Measurements from ENCODE around the gene TSEN34. TPM values are rescaled to one million over a fixed set of nuclear protein-coding genes. Genes with fewer than 3 reads are reported as not detected.

Gene TSEN34
- total RNA-seq, 1 experiment from 2014 or later: 64.7 TPM

DNA sequence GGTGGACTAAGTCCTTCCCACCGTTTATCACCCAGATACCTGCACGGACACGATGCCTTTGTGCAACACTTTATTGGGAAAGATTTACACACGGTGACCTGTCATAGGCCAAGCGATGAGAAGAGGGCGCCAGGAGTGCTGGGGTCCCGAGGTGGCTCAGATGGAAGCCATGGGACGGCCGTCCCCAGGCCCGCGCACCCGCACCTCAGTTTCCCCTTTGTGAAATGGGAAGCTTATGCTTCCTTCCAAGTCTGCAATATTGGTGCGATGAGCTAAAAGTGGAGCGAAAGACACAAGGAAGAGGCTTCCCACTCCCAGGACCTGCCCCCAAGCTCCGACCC lies 17.8 kb upstream of the TSEN34 start:
- ChIA-PET CTCF (interaction anchor here (0.7 kb wide), 1 partner anchor 201 kb away, joined by 3 read pairs; no protein-coding TSS in a partner anchor), POLR2A (ENCODE audit: low non-redundant PET) (no interaction called here)
- Histone ChIP-seq H3K9me3 (ENCODE audit: low read depth, low read length, poor library complexity, severe bottlenecking) (no peaks in the 10 kb centered on the region), H3K27ac (ENCODE audit: low read depth, low read length, poor library complexity, severe bottlenecking) (no peak overlapping the region), H3K27me3 (replicated peaks; ENCODE audit: insufficient read depth, low read depth, low read length, poor library complexity) (no peaks in the 10 kb centered on the region), H3K4me1 (ENCODE audit: insufficient read depth, low read length, poor library complexity, severe bottlenecking) (peaks cover 8% of the 10 kb centered on the region), H3K4me3 (ENCODE audit: low read depth, low read length, poor library complexity, severe bottlenecking) (no peak overlapping the region), H3K36me3 (ENCODE audit: insufficient read depth, low read length, poor library complexity, severe bottlenecking) (no peaks in the 10 kb centered on the region)
- BruUV-seq (replicated peaks): no TSS peak
- TF ChIP-seq, protein P1, sequence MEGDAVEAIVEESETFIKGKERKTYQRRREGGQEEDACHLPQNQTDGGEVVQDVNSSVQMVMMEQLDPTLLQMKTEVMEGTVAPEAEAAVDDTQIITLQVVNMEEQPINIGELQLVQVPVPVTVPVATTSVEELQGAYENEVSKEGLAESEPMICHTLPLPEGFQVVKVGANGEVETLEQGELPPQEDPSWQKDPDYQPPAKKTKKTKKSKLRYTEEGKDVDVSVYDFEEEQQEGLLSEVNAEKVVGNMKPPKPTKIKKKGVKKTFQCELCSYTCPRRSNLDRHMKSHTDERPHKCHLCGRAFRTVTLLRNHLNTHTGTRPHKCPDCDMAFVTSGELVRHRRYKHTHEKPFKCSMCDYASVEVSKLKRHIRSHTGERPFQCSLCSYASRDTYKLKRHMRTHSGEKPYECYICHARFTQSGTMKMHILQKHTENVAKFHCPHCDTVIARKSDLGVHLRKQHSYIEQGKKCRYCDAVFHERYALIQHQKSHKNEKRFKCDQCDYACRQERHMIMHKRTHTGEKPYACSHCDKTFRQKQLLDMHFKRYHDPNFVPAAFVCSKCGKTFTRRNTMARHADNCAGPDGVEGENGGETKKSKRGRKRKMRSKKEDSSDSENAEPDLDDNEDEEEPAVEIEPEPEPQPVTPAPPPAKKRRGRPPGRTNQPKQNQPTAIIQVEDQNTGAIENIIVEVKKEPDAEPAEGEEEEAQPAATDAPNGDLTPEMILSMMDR (conservative IDR thresholded peaks at IDR 0.05; ENCODE audit: low read depth, low read length): no peak
- TF ChIP-seq EZH2 (IDR thresholded peaks at IDR 0.05; ENCODE audit: borderline replicate concordance, low read depth, low read length, poor library complexity, severe bottlenecking): no peak
- intact Hi-C loops (cut with micrococcal nuclease; ENCODE audit: unreplicated experiment): no loop called here
- DNase-seq (ENCODE audit: low spot score): no peak

DNA sequence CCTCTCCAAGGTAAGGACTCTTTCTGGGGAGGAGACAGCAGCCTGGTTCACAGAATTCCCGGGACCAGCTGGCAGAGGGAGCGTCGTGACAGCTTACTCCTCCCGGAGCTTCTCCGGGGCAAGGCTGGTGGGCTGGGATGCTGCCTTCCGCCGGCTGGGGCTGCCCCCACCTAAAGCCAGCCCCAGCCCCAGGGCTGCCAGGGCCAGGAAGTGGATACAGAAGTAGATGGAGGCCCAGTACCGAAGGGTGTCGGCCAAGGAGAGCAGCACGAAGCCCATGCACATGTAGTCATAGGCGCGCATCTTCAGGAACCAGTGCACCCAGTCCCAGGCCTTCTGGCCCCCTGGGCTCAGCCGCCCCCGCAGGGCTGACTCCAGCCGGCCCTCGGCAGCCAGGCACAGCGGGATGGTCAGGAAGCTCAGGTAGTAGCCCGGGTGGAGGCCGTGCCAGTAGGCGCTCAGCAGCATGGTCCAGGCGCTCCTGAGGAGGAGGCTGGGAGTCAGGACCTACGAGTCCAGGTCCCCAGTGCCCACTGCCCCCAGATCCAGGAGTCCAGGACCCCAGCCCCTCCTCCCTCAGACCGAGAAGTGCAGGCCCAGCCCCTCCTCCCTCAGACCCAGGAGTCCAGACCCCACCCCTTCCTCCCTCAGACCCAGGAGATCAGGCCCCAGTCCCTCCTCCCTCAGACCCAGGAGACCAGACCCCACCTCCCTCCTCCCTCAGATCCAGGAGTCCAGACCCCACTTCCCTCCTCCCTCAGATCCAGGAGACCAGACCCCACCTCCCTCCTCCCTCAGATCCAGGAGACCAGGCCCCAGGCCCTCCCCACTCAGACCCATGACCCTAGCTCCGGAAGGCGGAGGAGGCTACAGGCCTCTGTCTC lies 16.9 kb upstream of the TSEN34 start:
- TF ChIP-seq, protein P1 (conservative IDR thresholded peaks at IDR 0.05; ENCODE audit: low read depth, low read length): no peak
- TF ChIP-seq EZH2 (IDR thresholded peaks at IDR 0.05; ENCODE audit: borderline replicate concordance, low read depth, low read length, poor library complexity, severe bottlenecking): no peak
- peaks cover 8% of the 10 kb centered on the region for H3K4me1 ChIP-seq (ENCODE audit: insufficient read depth, low read length, poor library complexity, severe bottlenecking)
- H3K4me3 ChIP-seq (ENCODE audit: low read depth, low read length, poor library complexity, severe bottlenecking): no peak overlapping the region
- POLR2A ChIA-PET (ENCODE audit: low non-redundant PET): no interaction called here
- BruUV-seq (replicated peaks): no TSS peak
- DNase-seq (ENCODE audit: low spot score): no peak
- H3K27me3 ChIP-seq (replicated peaks; ENCODE audit: insufficient read depth, low read depth, low read length, poor library complexity): no peaks in the 10 kb centered on the region
- H3K9me3 ChIP-seq (ENCODE audit: low read depth, low read length, poor library complexity, severe bottlenecking): no peaks in the 10 kb centered on the region
- H3K36me3 ChIP-seq (ENCODE audit: insufficient read depth, low read length, poor library complexity, severe bottlenecking): no peaks in the 10 kb centered on the region
- CTCF ChIA-PET: no interaction called here
- no peak overlapping the region for H3K27ac ChIP-seq (ENCODE audit: low read depth, low read length, poor library complexity, severe bottlenecking)
- intact Hi-C loops (cut with micrococcal nuclease; ENCODE audit: unreplicated experiment): no loop called here

DNA sequence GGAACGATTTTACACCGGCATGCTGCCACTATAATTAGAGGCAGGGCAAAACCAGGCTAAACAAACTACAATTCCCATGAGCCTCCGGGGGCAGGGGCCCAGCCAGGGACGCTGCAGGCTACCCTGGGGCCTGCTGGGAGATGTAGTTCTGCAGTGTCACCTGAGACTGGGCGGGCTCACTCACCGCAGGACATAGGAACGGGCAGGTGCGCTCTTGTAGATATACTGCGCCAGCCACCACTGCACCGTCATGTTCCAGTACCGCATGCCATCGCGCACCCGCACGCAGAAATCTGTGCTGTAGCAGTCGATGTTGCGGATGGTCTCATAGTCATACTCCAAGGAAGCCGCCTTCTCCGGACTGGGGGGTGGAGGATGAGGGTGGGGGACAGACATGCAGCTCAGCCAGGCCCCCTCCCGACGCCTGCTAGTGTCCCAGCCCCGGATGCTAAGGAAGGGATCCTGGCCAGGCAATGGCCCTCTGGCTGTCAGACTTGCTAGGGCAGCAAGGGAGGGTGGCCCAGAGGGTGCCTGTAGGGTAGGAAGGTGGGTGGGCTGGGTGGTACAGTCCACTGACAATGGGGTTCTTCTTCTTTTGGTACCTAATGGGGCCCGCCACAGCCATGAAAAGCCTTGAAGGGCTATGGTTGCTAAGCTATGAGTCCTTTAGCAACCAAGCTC lies 12.4 kb upstream of the TSEN34 start:
- BruUV-seq (replicated peaks): no TSS peak
- no peak for DNase-seq (ENCODE audit: low spot score)
- POLR2A ChIA-PET (ENCODE audit: low non-redundant PET): no interaction called here
- H3K4me3 ChIP-seq (ENCODE audit: low read depth, low read length, poor library complexity, severe bottlenecking): no peak overlapping the region
- no peaks in the 10 kb centered on the region for H3K27me3 ChIP-seq (replicated peaks; ENCODE audit: insufficient read depth, low read depth, low read length, poor library complexity)
- no peaks in the 10 kb centered on the region for H3K9me3 ChIP-seq (ENCODE audit: low read depth, low read length, poor library complexity, severe bottlenecking)
- CTCF ChIA-PET: no interaction called here
- no peak overlapping the region for H3K27ac ChIP-seq (ENCODE audit: low read depth, low read length, poor library complexity, severe bottlenecking)
- peaks cover 3% of the 10 kb centered on the region for H3K36me3 ChIP-seq (ENCODE audit: insufficient read depth, low read length, poor library complexity, severe bottlenecking)
- TF ChIP-seq, protein P1 (conservative IDR thresholded peaks at IDR 0.05; ENCODE audit: low read depth, low read length): no peak
- no peak for TF ChIP-seq EZH2 (IDR thresholded peaks at IDR 0.05; ENCODE audit: borderline replicate concordance, low read depth, low read length, poor library complexity, severe bottlenecking)
- H3K4me1 ChIP-seq (ENCODE audit: insufficient read depth, low read length, poor library complexity, severe bottlenecking): no peaks in the 10 kb centered on the region
- intact Hi-C loops (cut with micrococcal nuclease; ENCODE audit: unreplicated experiment): no loop called here
